ENCODE results near the gene PERP. TPM values are rescaled to one million over a fixed set of nuclear protein-coding genes. Genes with fewer than 3 reads are reported as not detected.
"Not testable (repeated sequence)": the region's sequence is repeated elsewhere in the genome, so short reads cannot be mapped to it uniquely, and the experiment has no call there.

PERP gene
- 42.8 and 58.1 TPM in 2 replicates for total RNA-seq

DNA sequence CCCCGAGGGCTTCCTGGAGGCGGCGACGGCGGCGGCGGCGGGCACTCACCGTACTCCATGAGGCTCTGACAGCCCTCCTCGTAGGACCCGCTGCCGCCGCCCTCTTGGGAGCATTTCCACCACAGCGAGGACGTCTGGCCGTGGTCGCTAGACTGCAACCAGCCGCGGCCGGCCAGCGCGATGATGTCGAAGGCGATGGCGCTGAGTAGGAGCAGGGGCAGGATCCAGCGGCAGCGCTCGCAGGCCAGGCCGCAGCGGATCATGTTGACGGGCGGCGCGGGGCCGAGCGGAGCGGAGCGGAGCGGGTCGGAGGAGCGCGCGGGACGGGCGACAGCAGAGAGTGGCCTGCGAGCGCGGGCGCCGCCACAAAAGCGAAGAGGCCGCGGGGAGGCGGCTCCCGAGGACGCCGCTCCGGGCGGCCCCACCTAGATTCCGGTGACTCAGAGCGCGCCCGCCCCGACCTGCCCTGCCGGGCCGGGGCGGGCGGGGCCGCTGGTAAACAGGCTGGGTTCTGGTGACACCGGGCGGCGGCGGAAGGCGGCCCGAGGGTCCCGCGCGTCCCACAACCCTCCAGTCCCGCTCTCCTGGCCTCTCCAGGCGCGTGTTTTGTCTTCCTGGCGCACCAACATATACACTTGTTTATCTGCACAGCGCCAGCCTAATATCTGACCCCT lies at the start of gene PERP:
TSS of gene PERP (minus strand) at position 342 of the 674 bp plus-strand sequence. CDS start at position 263, 79 bp downstream.
- DNase-seq (ENCODE audit: extremely low read depth, low read depth, low spot score): no peak

DNA sequence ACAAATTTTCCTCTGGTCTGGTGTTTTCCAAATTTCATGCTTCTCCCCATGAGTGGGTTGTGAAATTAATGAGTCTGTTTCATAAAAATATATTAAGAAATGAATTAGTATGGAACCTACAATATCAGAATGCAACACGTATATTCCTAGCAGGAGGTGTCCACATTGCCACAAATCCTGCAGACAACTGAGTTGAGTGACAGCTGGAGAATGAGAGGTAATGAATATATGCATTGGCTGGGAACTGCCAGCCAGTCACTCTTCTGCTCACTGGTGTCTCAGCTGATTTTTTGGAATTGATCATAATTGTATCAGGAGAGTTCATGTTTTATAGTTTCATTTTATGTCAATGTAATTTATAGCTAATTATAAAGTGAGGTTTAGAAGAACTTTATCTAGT lies 48.2 kb upstream of the PERP start:
- DNase-seq (ENCODE audit: extremely low read depth, low read depth, low spot score): no peak

DNA sequence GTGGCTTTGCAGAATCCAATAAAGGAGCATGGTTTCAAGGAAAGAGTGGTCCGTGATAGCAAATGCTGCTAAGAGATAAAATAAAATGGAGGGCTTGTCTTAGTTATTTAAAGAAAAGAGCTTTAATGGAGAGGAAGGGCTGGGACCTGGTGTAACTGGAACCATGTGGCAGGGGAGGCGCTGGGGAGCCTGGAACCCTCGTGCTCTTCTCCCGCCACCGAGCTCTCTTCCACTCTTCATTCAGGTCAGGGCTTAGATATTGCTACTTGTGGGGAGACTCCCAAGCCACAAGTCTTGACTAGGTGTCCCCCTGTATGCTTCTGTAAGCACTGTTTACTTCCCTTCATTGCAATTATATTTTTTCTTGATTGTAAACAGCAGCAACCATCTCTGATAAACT lies 39.3 kb upstream of the PERP start:
- no peak for DNase-seq (ENCODE audit: extremely low read depth, low read depth, low spot score)

DNA sequence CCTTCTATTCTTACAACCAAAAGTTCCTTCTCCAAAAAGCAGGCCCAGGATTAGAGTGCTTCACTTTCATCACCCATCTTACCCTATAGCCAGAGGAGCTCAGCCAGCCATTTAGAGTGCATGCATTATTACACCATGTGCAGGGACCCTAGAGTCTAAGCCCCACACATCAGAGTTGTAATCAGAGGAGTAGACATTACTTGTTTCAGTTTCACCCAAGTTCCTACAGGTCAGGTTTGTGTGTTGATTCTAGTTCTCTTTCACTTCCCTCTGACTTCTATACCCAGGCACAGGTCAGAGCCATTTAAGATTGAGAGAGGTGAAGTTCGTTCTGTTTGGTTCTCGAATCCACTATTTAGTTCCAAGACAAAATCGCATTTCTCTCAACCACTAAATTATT lies 38.2 kb upstream of the PERP start:
- no peak for DNase-seq (ENCODE audit: extremely low read depth, low read depth, low spot score)

DNA sequence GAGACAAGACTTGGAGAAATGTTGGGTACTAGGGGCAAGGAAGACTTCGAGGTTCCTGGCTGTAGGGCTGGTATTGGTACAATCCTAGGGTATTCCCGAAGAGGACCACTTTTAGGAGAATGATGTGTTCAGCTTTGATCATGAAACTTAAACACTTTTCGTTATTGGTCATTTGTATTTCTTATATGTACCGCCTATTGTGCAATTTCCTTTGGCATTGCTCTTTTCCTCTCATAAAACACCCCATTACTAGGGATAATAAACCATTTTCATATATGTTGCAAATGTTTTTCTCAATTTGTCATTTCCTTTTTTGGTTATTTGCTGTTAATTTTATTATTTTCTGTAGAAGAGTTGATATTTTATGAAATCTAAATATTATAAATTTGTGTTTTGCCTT lies 35.6 kb upstream of the PERP start:
- no peak for DNase-seq (ENCODE audit: extremely low read depth, low read depth, low spot score)

DNA sequence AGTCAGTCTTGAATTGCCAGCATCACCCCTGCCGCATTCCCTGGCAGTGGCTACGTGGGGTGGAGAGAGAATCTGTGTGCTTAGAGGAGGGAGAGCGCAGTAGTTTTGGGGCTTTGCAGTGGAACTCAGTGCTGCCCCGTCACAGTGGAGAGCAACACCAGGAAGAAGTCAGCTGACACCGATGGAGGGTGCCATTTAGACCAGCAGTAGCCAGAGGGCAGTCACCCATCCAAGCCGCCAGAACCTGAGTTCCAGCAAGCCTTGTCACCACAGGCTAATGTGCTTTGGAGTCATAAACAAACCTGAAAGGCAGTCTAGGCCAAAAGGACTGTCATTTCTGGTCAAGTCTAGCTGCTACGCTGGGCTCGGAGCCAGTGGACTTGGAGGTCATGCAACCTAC lies 22.0 kb upstream of the PERP start:
- DNase-seq (ENCODE audit: extremely low read depth, low read depth, low spot score): no peak

GRCh38 chr6:138128096-138128495 lies 20.9 kb upstream of the PERP start:
- no peak for DNase-seq (ENCODE audit: extremely low read depth, low read depth, low spot score)

GRCh38 chr6:138124096-138124495 lies 16.9 kb upstream of the PERP start:
- DNase-seq (ENCODE audit: extremely low read depth, low read depth, low spot score): no peak

GRCh38 chr6:138119976-138120375 lies 12.8 kb upstream of the PERP start:
- DNase-seq (ENCODE audit: extremely low read depth, low read depth, low spot score): no peak

GRCh38 chr6:138119229-138119628 lies 12.0 kb upstream of the PERP start:
- DNase-seq (ENCODE audit: extremely low read depth, low read depth, low spot score): not testable (repeated sequence)

DNA sequence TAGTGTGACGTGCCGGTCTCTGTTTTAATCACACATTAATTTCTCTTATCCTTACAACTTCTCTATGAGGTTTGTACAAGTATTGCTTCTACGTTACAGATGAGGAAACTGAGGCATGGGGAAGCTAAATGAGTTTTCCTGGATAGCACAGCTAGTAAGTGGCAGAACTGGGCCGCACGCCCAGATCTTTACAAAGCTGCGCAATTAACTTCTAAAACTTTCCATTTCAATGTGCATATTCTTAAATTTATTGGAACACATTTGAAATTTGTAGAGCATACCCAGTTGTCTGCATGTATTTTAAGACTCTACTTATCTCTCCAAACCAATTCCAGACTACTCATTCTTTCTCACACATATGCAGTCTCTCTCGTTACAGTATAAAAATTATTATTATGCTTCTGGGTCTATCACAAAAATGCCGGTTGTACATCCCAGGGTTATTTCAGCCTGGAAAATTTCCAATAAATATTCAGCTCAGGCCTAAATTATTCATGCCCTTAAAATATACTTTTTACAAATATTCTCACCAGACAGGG lies 10.2 kb upstream of the PERP start:
- no peak for DNase-seq (ENCODE audit: extremely low read depth, low read depth, low spot score)

DNA sequence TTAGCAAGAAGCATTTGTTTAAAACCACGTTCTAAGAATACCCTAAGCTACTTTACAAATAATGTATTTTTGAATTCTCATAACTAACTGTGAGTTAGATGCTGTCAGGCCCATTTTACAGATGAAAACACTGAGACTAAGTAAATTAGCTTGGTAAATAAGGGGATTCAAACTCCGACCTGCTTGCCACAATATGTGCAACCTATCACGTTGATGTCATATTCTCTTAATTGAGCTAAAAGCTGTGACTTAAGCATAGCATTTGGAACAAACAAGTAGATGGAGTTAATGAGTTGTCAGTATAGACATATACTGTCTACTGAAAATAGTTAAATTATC lies 9.4 kb upstream of the PERP start:
- no peak for DNase-seq (ENCODE audit: extremely low read depth, low read depth, low spot score)

GRCh38 chr6:138115877-138116660 lies 8.8 kb upstream of the PERP start:
- peak; percentile 39 for DNase-seq (ENCODE audit: extremely low read depth, low read depth, low spot score)

DNA sequence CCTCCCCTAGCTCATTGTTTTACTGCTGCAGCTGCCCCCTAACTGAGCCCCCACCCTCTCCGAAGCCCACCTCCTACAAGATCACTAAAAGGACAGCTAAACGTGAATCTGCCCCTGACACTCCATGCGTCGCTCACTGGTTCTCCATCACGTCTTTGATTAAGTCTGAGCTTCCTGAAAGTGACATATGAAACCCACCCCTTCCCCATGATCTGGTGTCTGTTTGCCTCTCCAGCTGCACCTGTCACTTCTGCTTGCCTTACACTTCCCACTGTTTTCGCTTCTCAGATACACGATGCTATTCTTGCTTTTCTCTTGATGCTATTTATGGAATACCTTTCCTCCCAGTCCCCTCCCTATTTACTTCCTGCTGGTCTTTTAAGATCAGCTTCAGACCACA lies 8.0 kb upstream of the PERP start:
- no peak for DNase-seq (ENCODE audit: extremely low read depth, low read depth, low spot score)

GRCh38 chr6:138113588-138114210 lies 6.5 kb upstream of the PERP start:
- DNase-seq (ENCODE audit: extremely low read depth, low read depth, low spot score): no peak

- DNase-seq (ENCODE audit: extremely low read depth, low read depth, low spot score): no peak
These were observed 3.0 kb upstream of the PERP start for GRCh38 chr6:138110229-138110628.

- DNase-seq (ENCODE audit: extremely low read depth, low read depth, low spot score): peak; percentile 70
These were observed 2.1 kb upstream of the PERP start for GRCh38 chr6:138109042-138109997.

GRCh38 chr6:138107752-138108592 lies 753 bp upstream of the PERP start:
- DNase-seq (ENCODE audit: extremely low read depth, low read depth, low spot score): no peak

GRCh38 chr6:138106665-138107077 lies 548 bp downstream of the PERP start:
- no peak for DNase-seq (ENCODE audit: extremely low read depth, low read depth, low spot score)

All from glomerular endothelial cell (primary cell).